HG03520 (cell line): ENCODE results near the gene TMA7B.

Source experiments
- ATAC-seq: cut with Tn5 transposase; IDR thresholded peaks from one replicate; pipeline ENCODE4 v1.9.1; 2021; ENCODE audit warnings: mild to moderate bottlenecking, moderate library complexity; ENCODE audit not compliant: unreplicated experiment

The TMA7B gene

DNA sequence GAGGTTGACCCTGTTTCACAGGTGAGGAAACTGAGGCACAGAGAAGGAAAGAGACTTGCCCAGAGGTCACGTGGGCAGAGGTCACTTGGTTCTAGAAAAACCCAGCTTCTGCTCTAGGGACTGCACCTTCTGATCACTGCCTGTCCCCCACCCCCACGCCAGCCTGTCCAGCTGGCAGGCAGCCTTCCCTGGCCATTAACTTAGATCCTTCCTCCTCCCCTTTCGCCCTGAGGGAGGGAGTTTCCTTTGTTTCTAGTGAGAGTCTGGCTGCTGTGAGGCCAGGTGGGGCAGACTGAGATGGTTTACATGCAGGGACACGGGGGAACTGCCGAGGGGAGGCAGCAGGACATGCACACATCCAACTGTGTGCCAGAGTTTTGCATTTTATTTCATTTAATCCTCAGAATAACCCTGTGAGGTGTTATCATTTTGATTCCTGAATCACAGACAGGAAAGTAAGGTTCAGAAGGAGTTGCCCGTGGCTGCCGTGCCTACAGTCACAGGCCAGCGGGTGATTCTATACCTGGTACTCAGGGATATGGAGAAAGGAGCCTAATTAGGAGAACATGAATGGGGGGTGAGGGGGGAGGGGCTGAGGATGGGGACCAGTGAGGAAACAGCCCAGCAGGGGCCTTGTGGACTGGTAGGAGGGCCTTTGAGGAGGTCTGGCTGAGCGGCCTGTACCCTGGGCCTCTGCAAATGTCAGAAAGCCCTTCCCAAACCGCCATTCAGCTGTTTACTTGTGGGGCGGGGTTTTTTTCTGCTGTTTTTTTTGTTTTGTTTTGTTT lies 37.9 kb downstream of the TMA7B start:
- ATAC-seq = no peak

DNA sequence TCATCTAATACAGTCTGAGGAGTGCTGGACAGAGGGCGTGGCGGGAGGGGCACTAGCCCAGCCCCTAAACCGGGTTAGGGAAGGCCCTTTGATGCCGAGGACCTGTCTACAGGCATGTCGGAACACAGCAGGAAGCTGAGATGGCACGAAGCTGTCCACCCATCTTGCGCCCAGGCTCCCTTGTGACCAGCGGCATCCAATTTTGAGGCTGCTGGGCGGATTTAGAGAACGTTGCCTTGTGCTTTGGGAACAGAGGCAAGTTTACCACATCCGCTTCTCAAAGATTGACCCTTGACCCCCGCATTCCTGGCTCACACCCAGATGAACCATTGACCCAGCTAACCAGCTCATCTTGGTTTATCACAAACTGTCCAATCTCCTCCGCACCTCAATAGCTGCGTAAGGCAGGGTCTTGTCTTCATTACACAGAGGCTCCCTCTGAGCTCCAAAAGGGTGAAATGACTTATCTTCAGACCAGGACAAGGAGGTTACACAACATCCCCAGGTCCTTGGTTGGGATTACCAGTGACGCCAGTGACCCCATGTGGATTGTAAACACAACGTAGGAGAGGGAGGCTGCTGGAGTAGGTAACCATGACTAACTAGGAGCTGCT lies 39.1 kb downstream of the TMA7B start:
- no peak for ATAC-seq

DNA sequence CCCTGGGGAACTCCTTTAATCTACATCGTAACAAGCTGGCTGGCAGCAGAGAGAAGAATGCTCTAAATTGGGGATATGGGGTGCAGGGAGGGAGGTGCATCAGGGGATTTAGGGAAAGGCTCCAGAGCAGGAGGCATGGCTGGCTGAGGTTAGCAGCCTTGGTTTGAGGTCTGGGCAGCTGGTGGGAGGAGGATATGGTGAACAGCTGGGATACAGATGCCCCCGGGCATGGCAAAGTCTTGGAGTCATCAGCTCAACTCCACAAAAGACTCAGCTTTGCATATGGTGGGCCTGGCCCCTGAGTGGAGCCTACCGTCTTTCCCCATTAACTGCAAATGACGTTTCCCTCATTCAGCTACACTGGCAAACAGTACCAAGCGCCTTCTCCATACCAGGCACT lies 40.0 kb downstream of the TMA7B start:
- ATAC-seq = no peak

DNA sequence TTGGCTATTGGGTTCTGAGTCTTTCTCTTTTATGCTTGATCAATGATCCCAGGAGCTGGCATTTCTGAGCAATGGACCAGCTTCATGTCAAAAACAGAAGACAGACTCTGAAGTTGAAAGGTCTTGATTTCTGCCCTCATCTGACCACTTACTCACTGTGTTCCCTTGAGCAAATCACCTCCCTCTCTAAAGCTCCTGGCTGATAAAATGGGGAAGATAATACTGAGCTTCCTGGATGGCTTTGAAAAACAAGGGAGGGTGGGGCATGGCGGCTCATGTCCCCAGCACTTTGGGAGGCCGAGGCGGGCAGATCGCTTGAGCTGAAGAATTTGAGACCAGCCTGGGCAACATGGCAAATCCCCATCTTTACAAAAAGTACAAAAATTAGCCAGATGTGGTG lies 40.9 kb downstream of the TMA7B start:
- no peak for ATAC-seq

- no peak for ATAC-seq
These were observed 41.8 kb downstream of the TMA7B start for GRCh38 chr22:40001800-40002577.

DNA sequence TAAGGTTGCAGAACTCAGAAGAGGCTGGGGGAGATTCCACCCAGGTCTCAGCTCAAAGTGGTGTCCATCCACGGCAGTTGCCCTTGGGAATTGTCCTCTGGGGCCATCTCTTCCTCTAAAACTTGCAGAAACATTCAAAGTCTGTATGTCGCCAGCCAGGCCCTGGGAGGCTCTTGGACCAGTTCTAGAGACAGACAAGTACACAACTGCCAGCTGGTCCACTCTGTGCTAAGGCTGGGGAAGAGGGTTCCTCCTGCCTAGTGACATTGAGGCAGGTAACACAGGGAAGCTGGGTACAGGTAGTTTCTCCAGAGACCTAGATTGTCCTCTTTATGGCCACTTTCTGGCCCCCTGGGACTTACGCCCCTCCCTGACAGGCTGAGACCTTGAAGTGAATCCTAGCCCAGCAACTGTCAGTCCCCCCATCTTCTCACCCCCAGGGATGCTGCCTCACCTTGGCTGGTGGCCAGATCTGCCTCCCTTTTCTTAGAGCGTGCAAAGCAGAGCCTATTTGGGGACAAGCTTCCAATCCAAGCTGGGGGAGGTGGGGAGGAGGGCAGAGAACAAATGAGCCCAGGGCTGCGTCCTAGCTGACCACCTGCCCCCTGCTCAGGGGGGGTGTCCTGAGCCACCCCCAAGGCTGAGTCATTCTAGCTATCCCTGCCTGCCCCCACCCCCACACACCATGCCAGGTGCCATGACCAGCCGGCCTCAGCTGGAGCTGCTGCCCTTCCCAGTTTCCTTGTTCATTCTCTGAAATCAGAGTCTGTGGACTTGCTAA lies 42.9 kb downstream of the TMA7B start:
- no peak for ATAC-seq

DNA sequence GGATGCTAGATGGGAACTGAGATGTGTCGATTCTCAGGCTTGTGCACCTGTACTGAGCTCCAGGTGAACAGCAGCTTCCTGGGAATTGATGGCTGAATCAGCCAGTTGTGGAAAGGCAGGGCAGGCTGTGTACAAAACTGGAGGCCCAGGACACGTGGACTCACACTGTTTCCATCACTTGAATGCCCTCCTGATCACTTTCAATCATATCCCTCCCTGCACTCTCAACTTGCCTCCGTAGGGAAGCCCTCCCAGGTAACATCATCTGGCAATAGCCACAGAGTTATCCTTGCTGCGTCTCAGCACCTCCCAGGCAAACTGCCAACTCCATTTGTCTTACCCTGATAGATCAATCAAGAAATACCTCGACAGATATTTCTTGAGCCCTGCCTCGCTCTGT lies 44.6 kb downstream of the TMA7B start:
- no peak for ATAC-seq

- no peak for ATAC-seq
These were observed 46.4 kb downstream of the TMA7B start for GRCh38 chr22:40006641-40007040.

DNA sequence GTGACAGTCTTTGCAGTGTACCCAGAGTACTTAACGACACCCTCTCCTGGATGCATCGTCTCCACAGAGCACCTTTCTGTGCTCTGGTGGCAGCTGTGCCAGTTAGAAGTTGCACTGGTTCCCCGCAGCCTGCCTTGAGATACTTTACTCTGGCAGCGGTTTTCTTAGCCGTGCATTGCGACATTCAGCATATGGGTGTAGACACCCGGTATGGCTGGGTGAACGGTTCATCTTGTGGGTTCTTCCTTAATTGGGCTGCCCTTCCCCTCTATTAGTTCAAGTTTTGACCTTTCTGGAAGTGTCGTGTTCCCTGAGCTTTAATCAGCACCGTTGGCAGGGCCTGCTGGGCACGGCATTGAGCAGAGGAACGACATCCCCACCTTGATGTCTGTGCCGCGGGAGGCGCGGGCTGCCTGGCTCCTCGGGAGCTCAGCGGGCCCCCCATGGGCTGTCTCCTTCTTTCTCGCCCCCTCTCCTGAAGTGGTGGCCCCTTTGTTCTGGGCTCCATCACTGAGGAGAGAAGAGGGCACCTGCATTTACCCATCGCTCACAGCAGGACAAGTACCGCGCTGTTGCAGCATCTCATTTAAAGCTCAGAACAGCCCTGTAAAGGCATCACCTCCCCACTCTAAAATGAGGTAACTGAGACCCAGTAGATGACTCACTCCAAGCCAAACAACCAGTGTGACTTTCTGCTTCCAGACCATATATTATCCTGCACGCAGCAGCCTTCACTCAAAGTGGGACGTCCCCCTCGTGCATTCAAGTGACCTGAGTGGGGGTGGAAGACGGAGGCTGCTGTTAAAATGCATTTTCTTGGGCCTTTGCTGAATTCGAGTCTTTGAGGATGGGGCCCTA lies 47.9 kb downstream of the TMA7B start:
- ATAC-seq = no peak

GRCh38 chr22:40008726-40009291 lies 48.6 kb downstream of the TMA7B start:
- no peak for ATAC-seq

DNA sequence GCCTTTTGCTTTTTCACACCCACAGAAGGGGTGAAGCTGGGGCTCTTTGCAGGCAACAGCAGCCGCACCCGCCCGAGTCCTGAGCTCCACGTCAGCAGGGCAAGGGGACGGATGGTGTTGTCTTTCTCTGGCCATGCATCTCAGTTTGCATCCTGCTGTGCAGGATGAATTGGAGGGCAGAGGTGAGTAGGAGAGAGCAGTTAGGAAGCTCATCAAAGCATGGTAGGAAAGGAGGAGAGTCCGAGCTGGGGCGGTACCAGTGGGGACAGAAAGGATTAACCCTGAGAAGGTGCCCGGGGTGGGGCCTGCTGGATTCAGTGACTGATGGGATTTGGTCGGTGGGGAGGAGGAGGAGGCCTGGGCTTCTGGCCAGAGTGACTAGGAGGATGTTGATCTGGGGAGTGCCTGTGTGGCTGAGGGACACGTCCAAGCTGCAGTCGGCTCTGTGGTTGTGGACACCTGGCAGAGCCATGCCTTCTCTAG lies 49.1 kb downstream of the TMA7B start:
- ATAC-seq = no peak

DNA sequence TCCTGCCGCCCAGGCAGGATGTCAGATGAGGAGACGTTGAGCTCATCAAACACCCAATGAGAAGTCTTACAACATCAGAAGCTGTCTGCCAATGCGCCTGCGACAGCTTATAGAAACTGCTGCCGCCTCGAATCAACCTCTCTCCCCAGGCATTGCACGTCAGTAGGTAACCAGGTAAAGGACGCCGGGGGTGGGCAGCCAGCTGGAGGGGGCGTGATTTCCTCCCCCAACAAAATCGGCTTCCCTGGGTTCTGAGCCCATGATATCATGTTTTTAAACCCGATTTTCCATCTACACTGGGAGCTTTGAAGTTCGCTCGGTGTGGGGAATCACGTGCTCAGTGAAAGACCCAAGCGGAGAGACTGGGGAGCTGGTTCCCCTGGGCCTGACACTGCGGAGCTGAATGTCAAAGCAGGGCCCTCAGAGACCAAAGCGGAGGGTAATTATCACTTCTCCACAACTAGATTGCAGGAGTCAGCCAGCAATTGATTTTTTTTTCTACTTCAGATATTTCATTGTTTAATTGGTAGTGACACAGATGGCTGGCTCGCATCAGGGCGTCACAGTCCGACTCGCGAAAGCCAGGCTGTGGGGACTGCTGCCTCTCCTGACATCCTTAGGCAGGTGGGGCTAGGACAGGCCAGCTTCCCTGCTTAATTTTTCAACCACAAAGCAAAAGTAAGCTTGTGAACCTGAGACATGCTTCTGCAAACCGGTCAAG lies 49.9 kb downstream of the TMA7B start:
- ATAC-seq = no peak

DNA sequence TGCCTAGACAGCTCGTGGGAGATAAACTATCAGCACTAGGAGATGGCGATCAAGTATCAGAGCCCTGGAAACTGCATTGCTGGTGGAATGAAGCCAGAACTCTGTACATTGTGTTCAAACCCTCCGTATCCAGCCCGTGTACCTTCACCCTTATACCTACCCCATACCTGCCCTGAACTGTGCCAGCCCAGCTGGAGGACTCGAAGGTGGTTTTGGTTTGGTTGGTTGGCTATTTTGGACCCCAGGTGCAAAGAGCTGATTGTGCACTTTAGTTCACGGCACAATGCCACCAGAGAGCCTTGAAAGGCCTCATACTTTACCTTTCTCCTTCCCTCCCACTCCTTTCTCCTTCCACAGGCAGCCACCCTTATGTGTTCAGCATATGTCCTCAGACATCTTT lies 50.5 kb downstream of the TMA7B start:
- ATAC-seq = no peak
